Stimulated activated naive CD8-positive, alpha-beta T cell treated with anti-CD3 and anti-CD28 coated beads, Interleukin-15, Interleukin-2, amounts not matched to agents 100 U/mL and 50 U/mL, for 24 hours (primary cell): Measurements from ENCODE around the gene YWHAG.
"Not testable (repeated sequence)": the region's sequence is repeated elsewhere in the genome, so short reads cannot be mapped to it uniquely, and the experiment has no call there.

Experiments used
- ATAC-seq: fragments of 150-1000 bp; cut with Tn5 transposase; one replicate; pipeline ENCODE4 v1.10.0; 2021
- DNase-seq: peaks from one replicate; pipeline ENCODE4 v3.0.0; 2021

YWHAG gene

DNA sequence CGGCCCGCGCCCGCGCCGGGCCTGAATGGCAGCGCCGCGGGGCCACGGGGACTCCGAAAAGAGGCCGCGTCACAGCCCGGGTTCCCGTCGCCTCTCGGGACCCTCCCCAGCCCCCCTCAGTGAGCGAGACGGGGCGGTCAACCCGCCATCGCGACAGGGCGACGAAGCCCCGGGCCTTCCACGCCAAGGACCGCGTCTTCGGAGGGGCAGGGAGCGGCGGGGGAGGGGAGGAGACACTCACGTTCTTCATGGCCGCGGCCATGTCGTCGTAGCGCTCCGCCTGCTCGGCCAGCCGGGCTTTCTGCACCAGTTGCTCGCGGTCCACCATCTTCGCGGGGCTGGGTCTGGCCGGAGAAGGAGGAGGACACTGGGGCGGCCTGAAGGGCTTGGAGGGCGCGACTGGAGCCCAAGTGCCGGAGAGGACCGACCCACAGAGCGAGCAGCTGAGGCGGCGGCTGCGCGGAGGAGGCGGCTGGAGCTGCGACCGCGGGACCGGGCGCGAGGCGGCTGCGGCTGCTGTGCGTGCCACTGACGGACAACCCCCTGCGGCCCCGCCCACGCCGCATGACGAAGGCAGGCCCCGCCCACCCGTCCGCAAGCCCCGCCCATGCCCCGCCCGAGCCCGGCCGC is at the start of gene YWHAG:
YWHAG (minus strand) TSS at position 511 of the 630 bp plus-strand sequence; CDS start at position 328, 183 bp downstream.
- ATAC-seq (peak; percentile 67), DNase-seq (peak; percentile 91)

DNA sequence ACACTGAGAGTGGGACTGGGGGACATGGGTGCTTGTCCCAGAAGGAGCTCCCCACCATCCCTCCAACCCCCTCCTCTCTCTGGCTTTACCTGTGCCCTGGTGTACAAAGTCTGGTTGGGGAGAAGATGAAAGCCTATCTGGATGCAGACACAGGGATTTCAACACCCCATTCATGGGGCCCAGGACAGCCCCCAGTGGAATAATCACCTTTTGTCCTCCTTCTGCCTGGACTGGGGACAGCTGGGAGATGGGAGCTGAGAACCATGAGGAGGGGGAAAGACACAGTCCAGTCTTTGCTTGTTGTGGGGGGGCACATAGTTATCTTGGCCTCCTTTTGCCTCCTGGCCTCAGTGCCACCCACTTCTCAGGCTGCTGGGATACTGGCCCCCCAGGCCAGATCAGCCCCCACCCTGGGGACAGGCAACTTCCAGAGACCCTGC is 49.4 kb upstream of the YWHAG start:
- ATAC-seq (peak; percentile 19), DNase-seq (no peak)

DNA sequence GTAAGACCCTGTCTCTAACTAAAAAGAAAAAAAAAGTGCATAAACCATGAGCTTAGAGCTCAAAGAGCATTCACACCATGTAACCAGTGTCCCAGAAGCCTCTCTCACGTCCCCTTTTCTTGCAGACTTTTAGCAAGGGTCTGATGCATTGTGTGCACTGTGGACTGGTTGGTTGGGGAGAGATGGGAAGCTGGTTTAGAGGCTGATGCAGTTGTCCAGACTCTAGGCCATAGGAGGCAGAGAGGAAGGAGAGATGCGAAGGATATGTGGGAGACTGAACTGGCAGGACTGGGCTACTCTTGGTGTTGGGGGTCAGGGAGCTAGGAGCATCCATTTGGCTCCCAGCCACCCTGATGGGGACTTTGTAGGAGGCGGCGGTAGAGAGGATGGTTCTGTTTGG is 48.9 kb upstream of the YWHAG start:
- ATAC-seq (no peak), DNase-seq (no peak)

DNA sequence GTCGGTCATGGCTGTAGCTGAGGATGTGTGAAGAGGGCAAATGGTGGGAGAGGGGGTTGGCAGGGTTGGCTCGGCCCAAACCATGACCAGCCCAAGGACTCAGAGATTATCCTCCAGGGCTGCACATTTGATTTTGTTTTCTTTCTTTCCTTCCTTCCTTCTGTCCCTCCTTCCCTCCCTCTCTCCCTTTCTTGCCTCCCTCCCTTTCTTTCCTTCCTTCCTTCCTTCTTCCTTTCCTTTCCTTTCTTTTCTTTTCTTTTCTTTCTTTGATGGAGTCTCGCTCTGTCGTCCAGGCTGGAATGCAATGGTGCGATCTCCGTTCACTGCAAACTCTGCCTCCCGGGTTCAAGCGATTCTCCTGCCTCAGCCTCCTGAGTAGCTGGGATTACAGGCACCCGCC is 46.9 kb upstream of the YWHAG start:
- no peak for DNase-seq
- no peak for ATAC-seq

DNA sequence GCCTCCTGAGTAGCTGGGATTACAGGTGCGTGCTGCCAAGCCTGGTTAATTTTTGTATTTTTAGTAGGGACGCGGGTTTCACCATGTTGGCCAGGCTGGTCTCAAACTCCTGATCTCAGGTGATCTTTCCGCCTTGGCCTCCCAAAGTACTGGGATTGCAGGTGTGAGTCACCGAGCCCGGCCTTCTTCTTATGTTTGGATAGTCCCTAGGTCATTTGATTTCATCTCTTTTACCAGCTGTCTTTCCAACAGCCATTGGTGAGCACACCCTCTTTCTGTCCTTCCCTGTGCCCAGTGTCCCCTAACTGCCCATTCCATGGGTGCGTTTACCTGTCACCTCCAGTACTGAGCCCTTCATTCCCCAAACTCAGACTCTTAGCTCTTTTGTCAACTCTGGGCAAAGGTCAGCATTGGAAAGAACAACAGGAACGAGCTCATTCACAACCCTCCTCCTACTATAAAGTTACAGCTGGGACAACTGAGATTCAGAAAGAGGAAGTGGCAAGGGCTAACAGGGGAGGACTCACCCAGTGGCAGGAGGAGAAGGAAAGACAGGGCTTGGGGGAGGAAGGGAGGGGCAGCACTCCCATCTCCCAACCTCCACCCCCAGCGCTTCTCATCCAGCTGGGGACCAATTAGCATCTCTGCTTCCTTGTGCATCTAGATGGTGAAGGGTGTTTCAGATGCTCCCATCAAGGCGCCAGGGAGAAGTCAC is 45.1 kb upstream of the YWHAG start:
- no peak for DNase-seq
- no peak for ATAC-seq

- not testable (repeated sequence) for DNase-seq, ATAC-seq
These were observed 44.3 kb upstream of the YWHAG start for GRCh38 chr7:76403097-76403496.

GRCh38 chr7:76400248-76400647 is 41.5 kb upstream of the YWHAG start:
- DNase-seq (no peak), ATAC-seq (no peak)

DNA sequence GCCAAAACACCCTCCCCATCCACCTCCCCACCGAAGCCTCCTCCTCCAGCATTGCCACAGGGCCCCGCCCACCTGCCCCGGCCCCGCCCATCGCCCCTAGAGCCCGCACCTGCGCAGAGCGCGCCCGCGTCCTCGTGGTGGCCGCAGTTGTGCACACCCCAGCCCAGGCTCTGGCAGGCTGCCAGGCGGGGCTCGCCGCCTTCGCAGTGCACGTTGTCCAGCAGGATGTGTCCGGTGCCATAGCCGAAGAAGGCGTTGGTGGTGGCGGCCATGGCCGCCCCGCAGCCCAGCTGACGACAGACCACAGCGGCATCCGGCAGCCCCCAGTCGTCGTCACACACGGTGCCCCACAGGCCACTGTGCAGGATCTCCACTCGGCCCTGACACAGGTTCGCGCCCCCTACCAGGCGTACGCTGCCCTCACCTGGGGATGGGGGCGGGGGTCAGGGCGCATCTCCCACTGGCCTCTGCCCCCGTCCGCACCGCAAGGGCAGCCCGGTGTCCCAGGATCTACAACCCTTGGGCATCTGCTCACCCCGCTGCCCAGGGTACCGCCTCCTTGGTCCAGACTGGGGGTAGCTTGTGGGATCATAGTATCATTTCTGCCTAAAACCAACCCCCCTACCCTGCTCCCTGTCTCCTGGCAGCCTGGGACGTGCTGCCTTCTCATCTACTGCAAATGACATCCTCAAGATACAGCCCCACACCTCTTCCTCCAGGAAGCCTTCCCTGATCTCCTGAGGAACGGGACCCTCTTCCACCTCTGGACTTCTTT is 38.8 kb upstream of the YWHAG start:
- DNase-seq (peak; percentile 89), ATAC-seq (peak; percentile 51)

DNA sequence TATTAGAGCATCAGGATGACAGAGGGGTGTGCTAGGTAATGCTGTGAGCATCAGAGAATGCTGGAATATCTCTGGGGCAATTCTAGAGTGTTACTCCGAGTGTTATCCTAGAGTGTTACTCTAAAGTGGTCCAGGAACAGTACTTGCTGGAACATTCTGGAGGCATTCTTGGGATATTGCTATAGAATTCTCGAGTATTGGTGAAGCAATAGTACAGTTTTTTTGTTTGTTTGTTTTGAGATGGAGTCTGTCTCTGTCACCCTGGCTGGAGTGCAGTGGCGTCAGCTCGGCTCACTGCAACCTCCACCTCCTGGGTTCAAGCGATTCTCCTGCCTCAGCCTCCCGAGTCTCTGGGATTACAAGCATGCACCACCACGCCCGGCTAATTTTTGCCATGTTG is 38.1 kb upstream of the YWHAG start:
- ATAC-seq: no peak
- DNase-seq: no peak

DNA sequence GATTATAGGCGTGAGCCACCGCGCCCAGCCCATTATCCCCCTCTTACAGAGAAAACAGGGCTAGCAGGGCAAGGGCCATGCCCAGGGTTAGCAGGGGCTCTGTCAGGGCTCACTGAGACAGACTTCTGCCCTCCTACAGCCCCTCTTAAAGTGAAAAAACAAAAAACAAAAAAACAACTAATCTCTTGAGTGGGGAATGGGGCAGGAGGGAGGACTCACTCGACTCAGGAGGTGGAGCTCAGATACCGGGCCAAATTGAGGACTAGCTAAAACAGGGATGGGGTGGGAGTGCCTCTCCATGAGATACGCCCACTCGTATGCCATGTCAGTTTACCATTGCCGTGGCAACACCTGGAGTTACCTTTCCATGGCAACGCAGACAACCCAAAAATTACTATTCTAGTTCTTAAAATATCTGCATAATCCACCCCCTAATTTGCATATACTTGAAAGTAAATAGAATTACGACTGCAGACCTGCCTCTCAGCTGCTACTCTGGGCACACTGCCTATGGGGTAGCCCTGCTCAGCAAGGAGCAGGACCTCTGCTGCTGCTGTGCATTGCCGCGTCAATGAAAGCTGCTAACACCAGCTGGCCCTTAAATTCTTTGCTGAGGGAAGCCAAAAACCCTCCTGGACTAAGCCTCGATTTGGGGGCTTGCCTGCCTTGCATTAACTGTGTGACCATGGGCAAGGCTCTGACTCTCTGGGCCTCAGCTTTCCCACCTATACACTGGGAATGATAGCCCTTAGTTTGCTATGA is 37.4 kb upstream of the YWHAG start:
- ATAC-seq: no peak

DNA sequence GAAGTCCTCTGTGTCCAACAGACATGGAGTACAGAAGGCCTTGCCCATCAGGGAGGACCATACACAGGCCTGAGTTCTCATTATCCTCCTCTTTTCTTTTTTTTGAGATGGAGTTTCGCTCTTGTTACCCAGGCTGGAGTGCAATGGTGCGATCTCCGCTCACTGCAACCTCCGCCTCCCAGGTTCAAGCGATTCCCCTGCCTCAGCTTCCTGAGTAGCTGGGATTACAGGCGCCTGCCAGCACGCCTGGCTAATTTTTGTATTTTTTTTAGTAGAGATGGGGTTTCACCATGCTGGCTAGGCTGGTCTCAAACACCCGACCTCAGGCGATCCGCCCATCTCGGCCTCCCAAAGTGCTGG is 36.8 kb upstream of the YWHAG start:
- ATAC-seq: not testable (repeated sequence)

More for the DNA sequence above, 37.4 kb upstream of the YWHAG start:
- DNase-seq: no peak

GRCh38 chr7:76394957-76395356 is 36.2 kb upstream of the YWHAG start:
- ATAC-seq (no peak), DNase-seq (no peak)

More for the DNA sequence above, 36.8 kb upstream of the YWHAG start:
- not testable (repeated sequence) for DNase-seq

DNA sequence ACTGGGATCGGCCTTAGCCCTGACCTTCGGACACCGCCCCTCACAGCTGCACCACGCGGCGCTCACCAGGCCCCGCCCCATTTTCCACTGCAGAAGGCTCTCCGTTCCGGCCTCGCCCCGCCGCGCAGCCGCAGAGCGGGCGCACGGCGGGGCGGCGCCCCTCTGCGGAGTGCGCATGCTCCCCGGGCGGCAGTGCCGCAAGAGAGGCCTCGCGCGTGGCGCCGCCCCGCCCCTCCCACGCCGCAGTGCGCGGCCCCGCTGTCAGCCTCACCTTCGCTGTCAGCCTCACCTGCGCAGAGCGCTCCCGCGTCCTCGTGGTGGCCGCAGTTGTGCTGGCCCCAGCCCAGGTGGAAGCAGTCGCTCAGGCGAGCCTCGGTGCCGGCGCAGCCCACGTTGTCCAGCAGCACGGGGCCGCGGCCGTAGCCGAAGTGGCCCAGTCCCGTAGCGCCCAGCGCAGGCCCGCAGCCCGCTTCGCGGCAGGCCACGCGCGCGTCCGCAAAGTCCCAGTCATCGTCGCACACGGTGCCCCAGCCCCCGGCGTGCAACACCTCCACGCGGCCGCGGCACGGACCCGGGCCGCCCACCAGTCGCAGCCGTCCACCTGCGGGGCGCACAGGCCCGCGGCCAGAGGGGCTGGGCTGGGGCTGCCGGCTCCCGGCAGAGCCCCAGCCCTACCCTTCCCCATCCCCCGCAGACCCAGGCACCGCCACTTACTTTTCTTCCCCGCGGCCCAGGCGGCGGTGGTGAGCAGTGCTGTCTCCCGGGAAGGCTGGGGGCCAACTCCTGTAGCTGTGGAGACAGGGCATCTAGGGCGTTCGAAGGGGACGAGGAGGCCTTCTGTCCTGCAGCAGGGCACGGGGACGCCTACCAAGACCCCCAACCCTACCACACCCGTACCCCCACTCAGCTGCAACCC is 34.6 kb upstream of the YWHAG start:
- peak; percentile 96 for DNase-seq
- peak; percentile 84 for ATAC-seq

GRCh38 chr7:76392531-76393115 is 33.8 kb upstream of the YWHAG start:
- DNase-seq (no peak), ATAC-seq (no peak)

DNA sequence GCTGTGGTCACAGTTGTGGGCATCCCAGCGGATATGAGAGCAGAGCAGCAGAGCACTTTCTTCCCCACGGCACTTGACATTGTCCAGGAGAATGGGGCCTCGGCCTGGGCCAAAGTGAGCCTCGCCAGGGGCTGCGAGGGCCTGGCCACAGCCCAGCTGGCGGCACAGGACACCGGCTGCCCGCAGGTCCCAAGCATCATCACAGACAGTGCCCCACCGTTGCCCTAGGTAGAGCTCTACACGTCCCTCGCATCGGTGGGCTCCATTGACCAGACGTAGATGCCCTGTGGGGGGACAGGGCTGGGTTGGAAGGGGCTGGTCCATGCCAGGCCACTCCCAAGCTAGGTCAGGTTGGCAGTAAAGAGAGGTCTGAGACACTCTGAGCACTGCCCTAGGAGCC is 31.3 kb upstream of the YWHAG start:
- DNase-seq: no peak

DNA sequence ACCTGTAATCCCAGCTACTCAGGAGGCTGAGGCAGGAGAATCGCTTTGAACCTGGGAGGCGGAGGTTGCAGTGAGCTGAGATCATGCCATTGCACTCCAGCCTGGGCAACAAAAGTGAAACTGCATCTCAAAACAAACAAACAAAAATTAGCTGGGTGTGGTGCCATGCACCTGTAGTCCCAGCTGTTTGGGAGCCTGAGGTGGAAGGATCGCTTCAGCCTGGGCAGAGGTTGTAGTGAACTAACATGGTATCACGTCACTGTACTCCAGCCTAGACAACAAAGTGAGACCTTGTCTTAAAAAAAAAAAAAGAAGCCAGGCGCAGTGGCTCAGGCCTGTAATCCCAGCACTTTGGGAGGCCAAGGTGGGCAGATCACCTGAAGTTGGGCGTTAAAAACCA is 29.0 kb upstream of the YWHAG start:
- not testable (repeated sequence) for DNase-seq, ATAC-seq

More for the DNA sequence above, 31.3 kb upstream of the YWHAG start:
- no peak for ATAC-seq

GRCh38 chr7:76386691-76387260 is 28.0 kb upstream of the YWHAG start:
- no peak for ATAC-seq

GRCh38 chr7:76383089-76383944 is 24.5 kb upstream of the YWHAG start:
- ATAC-seq (no peak), DNase-seq (no peak)

More at GRCh38 chr7:76386691-76387260, 28.0 kb upstream of the YWHAG start:
- no peak for DNase-seq

- DNase-seq: no peak
These were observed 23.0 kb upstream of the YWHAG start for GRCh38 chr7:76381814-76382213.

More at GRCh38 chr7:76381814-76382213, 23.0 kb upstream of the YWHAG start:
- ATAC-seq: no peak
